ENCODE measurements around the gene DEFB124. TPM values are rescaled to one million over a fixed set of nuclear protein-coding genes. Genes with fewer than 3 reads are reported as not detected.

The DEFB124 gene
- total RNA-seq, 1 experiment from 2014 or later = not detected

DNA sequence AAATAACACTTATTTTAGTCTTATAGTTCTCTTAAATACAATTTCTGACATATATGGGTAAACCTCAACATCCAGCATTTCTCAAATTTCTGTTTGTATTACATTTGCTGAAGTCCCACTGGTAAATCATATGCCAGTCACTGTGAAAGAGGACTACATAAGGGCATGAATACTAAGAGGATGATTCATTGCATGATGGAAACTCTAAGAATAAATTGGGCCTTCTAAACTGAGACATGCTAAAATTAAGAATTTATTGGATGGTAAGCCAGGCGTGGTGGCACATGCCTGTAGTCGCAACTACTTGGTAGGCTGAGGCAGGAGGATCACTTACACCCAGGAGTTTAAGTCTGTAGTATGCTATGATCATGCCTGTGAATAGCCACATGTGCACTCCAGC lies 22.4 kb downstream of the DEFB124 start:
- CTCF ChIA-PET = no interaction called here
- TF ChIP-seq, protein P1, sequence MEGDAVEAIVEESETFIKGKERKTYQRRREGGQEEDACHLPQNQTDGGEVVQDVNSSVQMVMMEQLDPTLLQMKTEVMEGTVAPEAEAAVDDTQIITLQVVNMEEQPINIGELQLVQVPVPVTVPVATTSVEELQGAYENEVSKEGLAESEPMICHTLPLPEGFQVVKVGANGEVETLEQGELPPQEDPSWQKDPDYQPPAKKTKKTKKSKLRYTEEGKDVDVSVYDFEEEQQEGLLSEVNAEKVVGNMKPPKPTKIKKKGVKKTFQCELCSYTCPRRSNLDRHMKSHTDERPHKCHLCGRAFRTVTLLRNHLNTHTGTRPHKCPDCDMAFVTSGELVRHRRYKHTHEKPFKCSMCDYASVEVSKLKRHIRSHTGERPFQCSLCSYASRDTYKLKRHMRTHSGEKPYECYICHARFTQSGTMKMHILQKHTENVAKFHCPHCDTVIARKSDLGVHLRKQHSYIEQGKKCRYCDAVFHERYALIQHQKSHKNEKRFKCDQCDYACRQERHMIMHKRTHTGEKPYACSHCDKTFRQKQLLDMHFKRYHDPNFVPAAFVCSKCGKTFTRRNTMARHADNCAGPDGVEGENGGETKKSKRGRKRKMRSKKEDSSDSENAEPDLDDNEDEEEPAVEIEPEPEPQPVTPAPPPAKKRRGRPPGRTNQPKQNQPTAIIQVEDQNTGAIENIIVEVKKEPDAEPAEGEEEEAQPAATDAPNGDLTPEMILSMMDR (IDR thresholded peaks at IDR 0.05; ENCODE audit: unreplicated experiment) = no peak
- no TSS peak for BruUV-seq (replicated peaks)
- Mint-ChIP-seq H3K9me3 (ENCODE audit: unreplicated experiment) (no peaks in the 10 kb centered on the region), H3K4me1 (ENCODE audit: insufficient read depth, unreplicated experiment) (no peaks in the 10 kb centered on the region), H3K27me3 (ENCODE audit: insufficient read depth, unreplicated experiment) (peaks cover 10% of the 10 kb centered on the region), H3K36me3 (ENCODE audit: insufficient read depth, unreplicated experiment) (no peaks in the 10 kb centered on the region), H3K4me3 (ENCODE audit: unreplicated experiment) (no peak overlapping the region), H3K27ac (ENCODE audit: low read depth, unreplicated experiment) (no peak overlapping the region)
- DNase-seq (ENCODE audit: unreplicated experiment) = no peak
- POLR2A ChIA-PET = no interaction called here
- intact Hi-C loops (cut with micrococcal nuclease) = no loop called here

DNA sequence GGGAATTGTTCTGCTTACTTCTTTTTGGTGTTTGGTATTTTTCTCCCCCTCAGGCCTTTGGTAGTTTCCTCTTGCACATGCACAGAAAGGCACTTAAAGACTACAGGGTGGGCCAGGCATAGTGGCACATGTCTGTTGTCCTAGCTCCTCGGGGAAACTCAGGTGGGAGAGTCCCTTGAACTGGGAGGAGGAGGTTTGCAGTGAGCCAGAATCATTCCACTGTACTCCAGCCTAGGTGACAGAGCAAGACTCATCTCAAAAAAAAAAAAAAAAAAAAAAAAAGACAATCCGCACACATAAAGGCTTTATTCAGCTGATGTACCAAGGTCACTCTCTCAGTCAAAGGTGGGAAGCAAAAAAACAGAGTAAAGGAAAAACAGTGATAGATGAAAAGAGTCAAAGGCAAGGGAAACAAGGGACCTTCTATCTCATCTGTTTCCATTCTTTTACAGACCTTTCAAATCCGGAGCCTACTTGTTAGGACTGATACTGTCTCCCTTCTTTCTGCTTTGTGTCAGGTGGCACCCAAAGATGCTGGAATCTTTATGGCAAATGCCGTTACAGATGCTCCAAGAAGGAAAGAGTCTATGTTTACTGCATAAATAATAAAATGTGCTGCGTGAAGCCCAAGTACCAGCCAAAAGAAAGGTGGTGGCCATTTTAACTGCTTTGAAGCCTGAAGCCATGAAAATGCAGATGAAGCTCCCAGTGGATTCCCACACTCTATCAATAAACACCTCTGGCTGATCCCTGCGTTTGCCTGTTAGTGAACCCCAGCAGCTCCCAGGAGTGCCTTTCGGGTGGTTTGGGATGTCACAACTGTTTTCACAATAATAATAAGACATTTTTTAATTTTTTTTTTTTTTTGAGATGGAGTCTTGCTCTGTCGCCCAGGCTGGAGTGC lies 25.2 kb downstream of the DEFB124 start:
- no peaks in the 10 kb centered on the region for H3K36me3 Mint-ChIP-seq (ENCODE audit: insufficient read depth, unreplicated experiment)
- intact Hi-C loops (cut with micrococcal nuclease) = no loop called here
- BruUV-seq (replicated peaks) = no TSS peak
- H3K27me3 Mint-ChIP-seq (ENCODE audit: insufficient read depth, unreplicated experiment) = peaks cover 10% of the 10 kb centered on the region
- H3K4me1 Mint-ChIP-seq (ENCODE audit: insufficient read depth, unreplicated experiment) = no peaks in the 10 kb centered on the region
- no peak for DNase-seq (ENCODE audit: unreplicated experiment)
- CTCF ChIA-PET = interaction anchor here (0.5 to 3.0 kb wide), 10 partner anchors 10 to 1640 kb away, joined by 3 to 23 read pairs (median 4); no protein-coding TSS in a partner anchor
- POLR2A ChIA-PET = no interaction called here
- H3K4me3 Mint-ChIP-seq (ENCODE audit: unreplicated experiment) = no peak overlapping the region
- no peak overlapping the region for H3K27ac Mint-ChIP-seq (ENCODE audit: low read depth, unreplicated experiment)
- no peaks in the 10 kb centered on the region for H3K9me3 Mint-ChIP-seq (ENCODE audit: unreplicated experiment)
- TF ChIP-seq, protein P1 (IDR thresholded peaks at IDR 0.05; ENCODE audit: unreplicated experiment) = no peak

DNA sequence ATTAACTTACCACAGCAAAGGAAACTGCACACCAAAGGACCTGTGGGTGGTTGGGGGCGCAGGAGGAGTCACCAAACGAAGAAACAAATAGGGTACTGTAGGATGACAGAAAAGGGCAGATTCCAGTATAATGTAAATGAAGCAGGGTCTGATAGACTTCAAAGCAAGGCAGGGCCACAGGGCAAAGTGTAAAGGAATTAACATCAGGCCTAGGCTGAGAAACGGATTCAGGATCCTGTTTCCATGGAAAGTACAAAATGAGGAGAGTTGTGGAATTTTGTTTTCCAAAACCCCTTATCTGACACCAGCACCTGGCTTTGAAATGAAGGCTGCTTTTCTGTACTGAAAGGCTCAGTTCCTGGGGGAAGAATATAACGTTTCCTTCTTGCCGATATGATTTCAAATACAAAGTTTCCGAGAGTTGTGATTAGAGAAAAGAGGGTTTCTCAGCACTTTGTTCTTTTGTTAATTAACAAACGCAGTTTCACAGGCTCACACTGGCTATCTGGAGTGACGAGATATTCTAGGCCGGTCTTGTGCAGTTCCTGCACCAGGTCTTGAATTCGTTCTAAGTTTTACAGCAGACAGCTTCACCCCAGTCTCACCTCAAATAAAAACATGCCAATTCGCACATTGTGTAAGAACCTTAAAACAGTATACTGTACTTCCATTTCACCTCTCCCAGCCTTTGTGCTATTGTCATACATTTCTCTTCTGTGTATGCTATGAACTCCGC lies 28.7 kb downstream of the DEFB124 start:
- H3K4me1 Mint-ChIP-seq (ENCODE audit: insufficient read depth, unreplicated experiment) = no peaks in the 10 kb centered on the region
- intact Hi-C loops (cut with micrococcal nuclease) = no loop called here
- no peaks in the 10 kb centered on the region for H3K9me3 Mint-ChIP-seq (ENCODE audit: unreplicated experiment)

More for the DNA sequence above, 28.7 kb downstream of the DEFB124 start:
- ChIA-PET CTCF (interaction anchor here (0.7 to 1.2 kb wide), 4 partner anchors 12 to 33 kb away, joined by 3 to 4 read pairs (median 3); no protein-coding TSS in a partner anchor), POLR2A (interaction anchor here (0.7 kb wide), 1 partner anchor 9 kb away, joined by 3 read pairs; no protein-coding TSS in a partner anchor)
- no peak overlapping the region for H3K27ac Mint-ChIP-seq (ENCODE audit: low read depth, unreplicated experiment)
- H3K27me3 Mint-ChIP-seq (ENCODE audit: insufficient read depth, unreplicated experiment) = peaks cover 27% of the 10 kb centered on the region
- no peak overlapping the region for H3K4me3 Mint-ChIP-seq (ENCODE audit: unreplicated experiment)
- no TSS peak for BruUV-seq (replicated peaks)
- TF ChIP-seq, protein P1 (IDR thresholded peaks at IDR 0.05; ENCODE audit: unreplicated experiment) = no peak
- DNase-seq (ENCODE audit: unreplicated experiment) = no peak
- no peaks in the 10 kb centered on the region for H3K36me3 Mint-ChIP-seq (ENCODE audit: insufficient read depth, unreplicated experiment)

Measured in MCF 10A (cell line).